Mesenchymal stem cell (in vitro differentiated cells and primary cell): ENCODE results near the gene GALNT2.
A peak's percentile ranks its signal among the peaks of the same experiment; 100 is the strongest.

Source experiments
- DNase-seq: peaks from one replicate; pipeline ENCODE4 v3.0.0-alpha.2; 2013
- H2AFZ ChIP-seq: one replicate; pipeline ENCODE4 v1.6.1; 2013; ENCODE audit warnings: low read depth, mild to moderate bottlenecking, control low read depth, inconsistent platforms, low read length, moderate library complexity
- H2AK5ac ChIP-seq: 2 replicates; pipeline ENCODE4 v1.6.1; 2013; ENCODE audit warnings: low read length, moderate library complexity, mild to moderate bottlenecking, inconsistent platforms; ENCODE audit not compliant: severe bottlenecking
- H2BK120ac ChIP-seq: one replicate; pipeline ENCODE4 v1.6.1; 2013; ENCODE audit warnings: low read depth, mild to moderate bottlenecking, inconsistent platforms, low read length, moderate library complexity
- H2BK12ac ChIP-seq, 2 experiments: one replicate each; pipeline ENCODE4 v1.6.1; 2013; ENCODE audit warnings: inconsistent platforms in 2 of 2, low read length in 2 of 2, mild to moderate bottlenecking in 2 of 2, moderate library complexity in 2 of 2, control low read depth in 1 of 2
- H2BK15ac ChIP-seq: one replicate; pipeline ENCODE4 v1.6.1; 2013; ENCODE audit warnings: mild to moderate bottlenecking, low read depth, inconsistent platforms; ENCODE audit not compliant: poor library complexity, severe bottlenecking
- H2BK5ac ChIP-seq: 2 replicates; pipeline ENCODE4 v1.6.1; 2013; ENCODE audit warnings: low read depth, mild to moderate bottlenecking, low read length, control low read depth, inconsistent platforms; ENCODE audit not compliant: poor library complexity, severe bottlenecking
- H3K14ac ChIP-seq, 2 experiments: one replicate each; pipeline ENCODE4 v1.6.1; 2013; ENCODE audit warnings: inconsistent platforms in 2 of 2, low read length in 2 of 2, control low read depth in 1 of 2, mild to moderate bottlenecking in 1 of 2, moderate library complexity in 1 of 2
- H3K18ac ChIP-seq, 2 experiments: one replicate each; pipeline ENCODE4 v1.6.1; 2013; ENCODE audit warnings: inconsistent platforms in 2 of 2, low read length in 2 of 2, control low read depth in 1 of 2, low read depth in 1 of 2, mild to moderate bottlenecking in 1 of 2
- H3K23ac ChIP-seq, 2 experiments: one replicate each; pipeline ENCODE4 v1.6.1; 2013; ENCODE audit warnings: inconsistent platforms in 2 of 2, low read length in 2 of 2, mild to moderate bottlenecking in 2 of 2, moderate library complexity in 2 of 2, control low read depth in 1 of 2
- H3K27ac ChIP-seq: 2 replicates; pipeline ENCODE4 v1.5.1; 2013; ENCODE audit warnings: mild to moderate bottlenecking, moderate library complexity, low read length, control low read depth, inconsistent platforms; ENCODE audit not compliant: poor library complexity, severe bottlenecking
- H3K27me3 ChIP-seq, 2 experiments: 2 replicates each; pipeline versions ENCODE4 v1.6.1 to v1.7.0; 2013; ENCODE audit warnings: low read length in 2 of 2, mild to moderate bottlenecking in 2 of 2, moderate library complexity in 2 of 2, control low read depth in 1 of 2, inconsistent platforms in 1 of 2; ENCODE audit not compliant: control insufficient read depth in 1 of 2, insufficient read depth in 1 of 2
- H3K36me3 ChIP-seq, 2 experiments: 2 replicates each; pipeline versions ENCODE4 v1.6.1 to v1.7.0; 2013; ENCODE audit warnings: low read length in 2 of 2, control low read depth in 1 of 2, inconsistent platforms in 1 of 2, low read depth in 1 of 2, mild to moderate bottlenecking in 1 of 2; ENCODE audit not compliant: insufficient read depth in 2 of 2, control insufficient read depth in 1 of 2
- H3K4ac ChIP-seq, 2 experiments: one replicate each; pipeline ENCODE4 v1.6.1; 2013; ENCODE audit warnings: inconsistent platforms in 2 of 2, low read length in 2 of 2, mild to moderate bottlenecking in 2 of 2, moderate library complexity in 2 of 2, control low read depth in 1 of 2, low read depth in 1 of 2
- H3K4me1 ChIP-seq: 2 replicates; pipeline ENCODE4 v1.6.1; 2013; ENCODE audit warnings: low read depth, low read length, control low read depth; ENCODE audit not compliant: control insufficient read depth, insufficient read depth
- H3K4me2 ChIP-seq: 2 replicates; pipeline ENCODE4 v1.6.1; 2013; ENCODE audit warnings: low read length, mild to moderate bottlenecking, inconsistent platforms; ENCODE audit not compliant: poor library complexity, severe bottlenecking
- H3K4me3 ChIP-seq, 2 experiments: 2 replicates each; pipeline versions ENCODE4 v1.5.1 to v1.7.0; 2013; ENCODE audit warnings: low read length in 2 of 2, mild to moderate bottlenecking in 2 of 2, control low read depth in 1 of 2, low read depth in 1 of 2; ENCODE audit not compliant: insufficient read depth in 1 of 2
- H3K79me1 ChIP-seq: replicated peaks from 2 replicates; pipeline ENCODE4 v1.6.1; 2013; ENCODE audit warnings: mild to moderate bottlenecking, control low read depth, low read length, inconsistent platforms; ENCODE audit not compliant: poor library complexity, severe bottlenecking
- H3K9ac ChIP-seq: 2 replicates; pipeline ENCODE4 v1.7.0; 2013; ENCODE audit warnings: mild to moderate bottlenecking, low read length, moderate library complexity
- H3K9me3 ChIP-seq: 2 replicates; pipeline ENCODE4 v1.7.0; 2013; ENCODE audit warnings: mild to moderate bottlenecking, low read length; ENCODE audit not compliant: control insufficient read depth
- H4K8ac ChIP-seq: one replicate; pipeline ENCODE4 v1.6.1; 2013; ENCODE audit warnings: inconsistent platforms, mild to moderate bottlenecking, low read length, moderate library complexity
- H4K91ac ChIP-seq: one replicate; pipeline ENCODE4 v1.6.1; 2013; ENCODE audit warnings: mild to moderate bottlenecking, low read length, inconsistent platforms
- WGBS: methylation state at CpG from one replicate; pipeline ENCODE4 v1.1.7; 2013; ENCODE audit warnings: mixed read lengths; 5-methylcytosine and 5-hydroxymethylcytosine counted together

The GALNT2 gene

GRCh38 chr1:230199034-230199433, 132.0 kb downstream of the GALNT2 start:
- Histone ChIP-seq H3K4me3 (no peak overlapping the region), H3K79me1 (peaks cover 40% of the 10 kb centered on the region), H3K9me3 (no peaks in the 10 kb centered on the region), H2BK120ac (no peak overlapping the region), H4K91ac (no peak overlapping the region), H3K27ac (no peak overlapping the region), H3K9ac (no peak overlapping the region), H3K27me3 (no peaks in the 10 kb centered on the region), H3K14ac (no peak overlapping the region), H3K4me2 (no peak overlapping the region), H3K4me1 (peaks cover 8% of the 10 kb centered on the region), H2BK5ac (no peak overlapping the region), H2BK15ac (no peak overlapping the region), H2AK5ac (no peak overlapping the region), H3K36me3 (peaks cover 16 to 21% of the 10 kb centered on the region in 2 experiments), H2BK12ac (no peak overlapping the region), H3K18ac (no peak overlapping the region), H3K23ac (no peak overlapping the region), H2AFZ (no peak overlapping the region), H4K8ac (no peak overlapping the region), H3K4ac (no peak overlapping the region)
- WGBS, result 96% methylated on average over 5 of the region's 7 CpGs
- no peak for DNase-seq

GRCh38 chr1:230199554-230199953, 132.5 kb downstream of the GALNT2 start:
- Histone ChIP-seq H2BK15ac (no peak overlapping the region), H3K14ac (no peak overlapping the region), H3K9me3 (no peaks in the 10 kb centered on the region), H3K9ac (no peak overlapping the region), H2AFZ (no peak overlapping the region), H3K4ac (no peak overlapping the region), H3K36me3 (peaks cover 16 to 26% of the 10 kb centered on the region in 2 experiments), H3K79me1 (peaks cover 38% of the 10 kb centered on the region), H2BK5ac (no peak overlapping the region), H2BK12ac (no peak overlapping the region), H2AK5ac (no peak overlapping the region), H3K27ac (no peak overlapping the region), H3K4me2 (no peak overlapping the region), H2BK120ac (no peak overlapping the region), H3K4me3 (no peak overlapping the region), H4K91ac (no peak overlapping the region), H3K23ac (no peak overlapping the region), H3K27me3 (no peaks in the 10 kb centered on the region), H3K4me1 (peaks cover 8% of the 10 kb centered on the region), H3K18ac (no peak overlapping the region), H4K8ac (no peak overlapping the region)
- DNase-seq, result no peak
- 96% methylated on average over 3 of the region's 4 CpGs for WGBS

GRCh38 chr1:230200276-230200675, 133.2 kb downstream of the GALNT2 start:
- Histone ChIP-seq H3K79me1 (peaks cover 37% of the 10 kb centered on the region), H3K23ac (no peak overlapping the region), H2BK5ac (no peak overlapping the region), H2BK120ac (no peak overlapping the region), H3K27me3 (no peaks in the 10 kb centered on the region), H3K36me3 (peaks cover 20 to 33% of the 10 kb centered on the region in 2 experiments), H4K8ac (no peak overlapping the region), H2BK12ac (no peak overlapping the region), H3K27ac (no peak overlapping the region), H3K9ac (no peak overlapping the region), H3K4me1 (peaks cover 10% of the 10 kb centered on the region), H2AFZ (no peak overlapping the region), H3K4ac (no peak overlapping the region), H3K4me3 (no peak overlapping the region), H3K9me3 (no peaks in the 10 kb centered on the region), H3K18ac (no peak overlapping the region), H4K91ac (no peak overlapping the region), H3K4me2 (no peak overlapping the region), H2BK15ac (no peak overlapping the region), H2AK5ac (no peak overlapping the region), H3K14ac (no peak overlapping the region)
- DNase-seq, result no peak
- WGBS, result over 99% methylated on average over 9 of the region's 9 CpGs

GRCh38 chr1:230201445-230201844, 134.4 kb downstream of the GALNT2 start:
- Histone ChIP-seq H2AFZ (no peak overlapping the region), H2AK5ac (no peak overlapping the region), H3K18ac (peak overlapping the region in 1 of 2 experiments; percentile 21), H2BK5ac (no peak overlapping the region), H3K27ac (no peak overlapping the region), H2BK12ac (no peak overlapping the region), H3K79me1 (peaks cover 38% of the 10 kb centered on the region), H3K36me3 (peaks cover 23 to 28% of the 10 kb centered on the region in 2 experiments), H2BK15ac (no peak overlapping the region), H3K9ac (no peak overlapping the region), H3K4ac (no peak overlapping the region), H3K23ac (peak overlapping the region in 1 of 2 experiments; percentile 35), H2BK120ac (no peak overlapping the region), H3K14ac (peak overlapping the region in 1 of 2 experiments; percentile 53), H4K8ac (no peak overlapping the region), H3K9me3 (no peaks in the 10 kb centered on the region), H3K4me1 (peaks cover 6% of the 10 kb centered on the region), H3K4me2 (no peak overlapping the region), H3K4me3 (no peak overlapping the region), H3K27me3 (no peaks in the 10 kb centered on the region), H4K91ac (no peak overlapping the region)
- DNase-seq, result no peak
- WGBS, result 94% methylated on average over 9 of the region's 9 CpGs
